NT2/D1 (cell line): ENCODE data around the gene C15orf40.

Source experiments
- SUZ12 ChIP-seq: IDR thresholded peaks from 2 replicates; pipeline ENCODE4 v1.6.1; 2011; ENCODE audit not compliant: insufficient read length, insufficient read depth; ENCODE audit errors: extremely low read depth
- YY1 ChIP-seq: IDR thresholded peaks from 2 replicates; pipeline ENCODE4 v1.6.1; 2011; ENCODE audit not compliant: insufficient read length, insufficient read depth
- ZNF274 ChIP-seq: IDR thresholded peaks from 2 replicates; pipeline ENCODE4 v1.6.1; 2011; ENCODE audit warnings: mild to moderate bottlenecking, low read depth, low read length

GRCh38 chr15:82942691-82943090 lies 68.7 kb downstream of the C15orf40 start:
- TF ChIP-seq SUZ12, result no peak
- TF ChIP-seq ZNF274, result no peak
- no peak for TF ChIP-seq YY1
